Fibroblast of skin of abdomen (primary cell): ENCODE results near the gene PPM1L.

ENCODE experiments used
- DNase-seq: peaks from one replicate; pipeline ENCODE4 v3.0.0-alpha.2; 2013

PPM1L gene

DNA sequence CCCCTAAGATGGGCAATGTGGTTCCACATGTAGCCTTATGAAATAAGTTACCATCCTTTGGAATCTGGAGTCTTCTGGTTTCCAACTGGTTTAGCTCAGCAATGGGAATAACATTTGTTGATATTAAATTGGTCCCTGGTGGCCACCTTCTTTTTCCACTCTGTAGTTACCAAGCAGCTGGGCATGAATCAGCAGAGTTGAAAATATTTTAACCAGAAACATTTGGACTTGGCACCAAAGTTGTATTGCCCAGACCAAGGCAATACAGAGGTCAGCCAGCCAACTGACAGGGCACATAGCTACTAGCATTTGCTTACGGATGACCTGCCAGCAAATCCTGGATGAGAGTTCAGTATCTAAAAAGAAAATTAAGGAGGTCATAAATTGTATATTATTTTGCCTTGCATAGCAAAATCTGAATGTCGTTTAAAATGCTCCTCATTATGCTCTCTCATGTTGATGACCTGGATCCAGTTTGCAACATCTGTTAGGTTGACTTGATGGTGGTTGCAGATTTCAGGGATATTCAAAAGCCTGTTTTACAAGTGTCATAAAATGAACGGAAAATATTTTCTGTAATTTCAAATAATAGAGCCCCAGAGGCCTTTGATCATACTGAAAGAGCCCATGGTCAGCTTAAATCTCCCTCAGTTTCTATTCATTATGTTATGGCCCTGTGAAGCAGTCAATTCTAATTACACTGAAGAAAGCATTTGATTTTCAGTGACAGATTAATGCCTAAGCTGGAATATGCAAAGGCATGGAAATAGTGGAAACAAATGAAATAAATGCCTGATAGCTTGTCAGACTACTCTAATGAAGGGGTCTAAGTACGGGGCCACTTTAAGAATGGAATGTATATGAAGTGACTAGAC is 54.6 kb downstream of the PPM1L start:
- DNase-seq: no peak

- peak; percentile 2 for DNase-seq
Observed at GRCh38 chr3:160811237-160811548, 55.2 kb downstream of the PPM1L start.

GRCh38 chr3:160812304-160812703 is 56.3 kb downstream of the PPM1L start:
- DNase-seq: no peak

DNA sequence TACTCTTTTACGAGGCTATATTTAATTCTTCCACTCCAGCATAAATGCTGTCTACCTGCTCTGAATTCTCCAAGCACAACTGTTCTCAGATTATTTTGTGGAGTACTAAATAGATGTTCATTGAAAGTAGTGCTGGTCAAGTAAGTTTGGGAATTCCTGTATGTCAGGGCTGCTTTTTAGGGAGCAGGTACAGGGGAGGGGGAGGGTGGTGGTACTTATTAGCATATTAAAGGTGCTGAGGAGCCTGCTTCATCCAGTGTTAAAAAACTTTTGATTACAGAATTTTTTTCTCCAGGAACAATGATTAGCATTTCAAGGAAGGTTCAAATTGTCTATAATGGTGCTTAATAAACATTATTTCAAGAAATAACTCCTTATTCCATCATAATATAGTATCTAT is 59.2 kb downstream of the PPM1L start:
- DNase-seq: no peak

GRCh38 chr3:160820022-160820421 is 64.0 kb downstream of the PPM1L start:
- DNase-seq: no peak

DNA sequence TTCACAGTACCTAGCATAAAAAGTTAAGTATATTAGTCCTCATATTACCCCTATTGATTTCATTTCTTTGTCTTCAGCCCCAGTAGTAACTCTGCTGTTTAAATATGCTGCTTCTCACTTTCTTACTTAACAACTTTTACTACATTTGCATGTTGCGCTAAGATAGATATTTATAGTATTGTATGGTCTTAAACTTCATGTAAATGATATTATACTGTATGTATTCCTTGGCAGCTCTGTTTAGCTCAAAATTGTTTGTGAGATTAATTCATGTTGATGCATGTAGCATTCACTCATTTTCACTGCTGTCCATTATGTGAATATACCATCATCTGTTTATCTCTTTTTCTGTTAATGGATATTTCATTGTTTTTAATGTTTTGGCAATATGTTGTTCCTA is 64.4 kb downstream of the PPM1L start:
- no peak for DNase-seq

GRCh38 chr3:160822936-160823335 is 66.9 kb downstream of the PPM1L start:
- DNase-seq: no peak

DNA sequence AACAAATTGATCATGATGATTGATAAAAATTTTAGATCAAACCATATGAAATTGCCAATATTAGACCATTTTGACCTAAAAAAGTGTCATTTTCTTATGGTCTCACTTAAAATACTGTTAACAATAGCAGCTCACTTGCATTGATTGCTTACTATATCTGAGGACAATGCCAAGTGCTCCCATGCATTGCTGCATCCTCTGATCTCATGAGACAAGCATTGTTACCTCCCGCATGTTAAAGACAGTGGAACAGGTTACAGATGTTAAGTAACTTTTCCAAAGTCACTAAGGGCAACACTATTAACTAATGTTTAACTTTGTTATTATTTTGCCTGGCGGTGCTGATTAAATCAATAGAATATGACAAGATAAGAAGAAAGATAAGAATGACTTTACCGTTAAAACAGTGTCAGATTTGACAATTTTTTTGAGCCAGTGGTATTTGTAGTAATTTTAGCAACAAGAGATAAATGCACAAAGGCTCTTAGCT is 69.3 kb downstream of the PPM1L start:
- DNase-seq: no peak

DNA sequence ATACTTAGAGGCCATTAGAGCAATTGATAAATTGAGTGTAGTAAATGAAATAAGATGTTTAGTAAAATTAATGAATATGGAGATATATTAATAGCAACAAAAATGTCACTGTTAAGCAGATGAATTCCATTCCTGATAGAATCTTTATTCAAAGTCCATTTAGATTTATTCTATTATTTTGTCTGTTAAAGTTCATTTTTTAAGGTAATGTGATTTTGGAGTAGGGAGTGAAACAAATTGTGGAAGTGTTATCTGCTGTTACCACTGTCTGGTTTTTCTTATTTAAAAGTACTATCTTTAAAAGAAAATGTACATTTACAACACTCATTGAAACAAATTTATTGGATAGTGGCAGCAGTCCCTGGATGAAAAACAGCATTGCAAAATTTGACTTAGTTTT is 70.4 kb downstream of the PPM1L start:
- no peak for DNase-seq

GRCh38 chr3:160826991-160827390 is 71.0 kb downstream of the PPM1L start:
- DNase-seq: no peak

GRCh38 chr3:160827516-160827915 is 71.5 kb downstream of the PPM1L start:
- DNase-seq: no peak

- DNase-seq: no peak
Observed at GRCh38 chr3:160828880-160829279, 72.8 kb downstream of the PPM1L start.

- DNase-seq: no peak
Observed at GRCh38 chr3:160829486-160830009, 73.5 kb downstream of the PPM1L start.

- peak; percentile 14 for DNase-seq
Observed at GRCh38 chr3:160830796-160831195, 74.8 kb downstream of the PPM1L start.

DNA sequence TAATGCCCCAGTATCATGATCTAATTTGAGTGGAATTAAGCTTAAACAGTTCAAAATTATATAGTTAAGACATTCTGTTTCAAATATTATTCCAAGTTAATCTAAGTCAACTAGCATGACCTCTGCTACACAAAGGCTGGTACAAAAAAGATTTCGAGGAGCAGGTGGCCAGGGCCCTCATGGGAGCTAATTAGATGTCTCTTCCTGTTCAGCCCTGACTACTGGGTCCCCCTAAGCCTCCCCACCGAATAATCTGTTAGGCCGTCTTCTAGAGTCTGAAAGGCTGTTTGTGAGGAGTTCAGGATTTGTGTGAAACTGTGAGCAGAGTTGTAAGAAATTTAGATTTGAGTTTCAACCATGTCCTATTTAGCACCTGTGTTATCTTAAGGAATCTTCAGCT is 75.4 kb downstream of the PPM1L start:
- DNase-seq: no peak

- no peak for DNase-seq
Observed at GRCh38 chr3:160837394-160837980, 81.5 kb downstream of the PPM1L start.

DNA sequence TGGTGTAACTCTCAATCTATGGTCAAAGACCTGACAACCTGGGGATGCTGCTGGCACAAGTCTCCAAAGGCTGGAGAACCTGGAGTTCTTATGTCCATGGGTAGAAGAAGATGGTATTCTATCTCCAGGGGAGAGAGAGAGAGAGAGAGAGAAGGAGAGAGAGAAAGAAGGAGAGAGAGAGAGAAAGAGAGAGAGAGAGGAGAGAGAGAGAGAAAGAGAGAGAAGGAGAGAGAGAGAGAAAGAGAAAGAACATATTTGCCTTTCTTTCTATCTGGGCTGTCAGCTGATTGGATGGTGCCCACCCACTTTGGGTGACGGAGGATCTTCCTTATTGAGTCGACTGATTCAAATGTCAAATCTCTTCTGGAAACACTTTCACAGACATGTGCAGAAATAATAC is 84.6 kb downstream of the PPM1L start:
- no peak for DNase-seq

GRCh38 chr3:160841455-160841854 is 85.4 kb downstream of the PPM1L start:
- DNase-seq: no peak

- DNase-seq: no peak
Observed at GRCh38 chr3:160842021-160843005, 86.3 kb downstream of the PPM1L start.

DNA sequence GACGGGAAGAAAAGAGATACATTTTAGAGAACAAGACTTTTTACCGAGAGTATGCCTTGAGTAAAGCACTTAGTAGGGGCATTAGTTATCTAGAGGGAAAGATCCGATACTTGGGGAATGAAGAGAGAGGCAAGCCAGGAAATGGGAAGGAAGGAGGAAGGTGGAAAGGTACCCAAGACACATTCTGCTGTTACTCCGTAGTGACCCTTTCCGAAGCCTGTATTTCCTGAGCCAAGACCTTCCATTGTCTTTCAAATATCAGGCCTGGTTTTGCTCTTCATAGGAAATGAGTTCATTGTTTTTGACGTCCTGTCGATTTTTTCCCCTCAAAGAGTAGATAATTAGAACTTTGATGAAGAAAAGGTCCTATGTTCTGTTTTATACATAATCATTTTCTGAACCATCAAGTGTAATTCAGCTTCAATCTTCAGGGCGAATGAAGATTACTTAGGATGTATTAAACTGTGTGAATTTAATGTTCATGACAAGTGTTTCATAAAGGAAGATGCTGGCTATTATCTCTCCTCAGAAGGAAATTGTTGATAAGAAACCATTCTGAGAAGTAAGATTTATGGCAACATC is 95.7 kb downstream of the PPM1L start:
- DNase-seq: no peak

DNA sequence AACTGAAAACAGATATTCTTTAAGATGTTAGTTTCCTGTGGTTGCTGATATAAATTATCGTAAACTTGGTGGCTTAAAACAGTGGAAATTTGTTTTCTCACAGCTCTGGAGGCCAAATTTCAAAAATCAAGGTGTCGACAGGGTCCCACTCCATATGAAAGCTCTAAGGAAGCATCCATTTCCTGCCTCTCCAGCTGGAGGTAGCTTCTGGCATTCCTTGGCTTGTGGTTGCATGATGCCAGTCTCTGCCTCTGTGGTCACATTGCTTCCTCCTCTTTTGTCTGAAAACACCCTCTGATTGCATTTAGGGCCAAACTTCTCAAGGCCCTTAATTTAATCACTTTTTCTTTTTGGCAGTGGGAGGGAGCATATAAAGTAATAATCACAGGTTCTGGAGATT is 96.8 kb downstream of the PPM1L start:
- DNase-seq: no peak

GRCh38 chr3:160856450-160856849 is 100.4 kb downstream of the PPM1L start:
- DNase-seq: no peak
